ENCODE results near the gene GAGE12E.
"Not testable (repeated sequence)": the region's sequence is repeated elsewhere in the genome, so short reads cannot be mapped to it uniquely, and the experiment has no call there.

GRCh38 chrX:49569152-49569551, 18.1 kb downstream of the GAGE12E start:
- TF ChIP-seq POLR2A (IDR thresholded peaks at IDR 0.05; ENCODE audit: low read length); GATA1 (IDR thresholded peaks at IDR 0.05; ENCODE audit: low read depth, low read length): not testable (repeated sequence)

Measured in erythroblast (primary cell).